GM19455 (cell line): ENCODE measurements around the gene ALDH1A1.
"Not testable (repeated sequence)": the region's sequence is repeated elsewhere in the genome, so short reads cannot be mapped to it uniquely, and the experiment has no call there.

ENCODE experiments used
- ATAC-seq: cut with Tn5 transposase; IDR thresholded peaks from one replicate; pipeline ENCODE4 v1.9.1; 2021; ENCODE audit not compliant: unreplicated experiment

The ALDH1A1 gene

DNA sequence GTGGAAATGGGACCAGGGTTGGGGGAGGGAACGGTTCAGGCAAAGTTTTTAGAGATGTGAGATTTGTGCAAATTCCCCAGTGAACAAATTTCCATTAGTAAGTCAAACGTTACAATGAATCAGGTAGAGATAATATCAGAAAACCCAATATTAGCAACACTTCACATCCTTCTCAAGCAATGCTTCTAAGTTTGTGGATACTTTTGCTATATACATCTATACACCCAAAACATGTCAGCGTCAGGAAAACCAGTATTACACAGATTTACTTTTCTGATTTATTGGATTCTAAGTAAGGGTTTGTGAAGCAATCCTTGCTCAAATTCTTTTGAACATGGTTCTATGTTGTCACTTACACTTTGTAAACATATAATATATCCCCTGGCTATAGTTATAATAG lies 6.5 kb downstream of the ALDH1A1 start:
- ATAC-seq = no peak

DNA sequence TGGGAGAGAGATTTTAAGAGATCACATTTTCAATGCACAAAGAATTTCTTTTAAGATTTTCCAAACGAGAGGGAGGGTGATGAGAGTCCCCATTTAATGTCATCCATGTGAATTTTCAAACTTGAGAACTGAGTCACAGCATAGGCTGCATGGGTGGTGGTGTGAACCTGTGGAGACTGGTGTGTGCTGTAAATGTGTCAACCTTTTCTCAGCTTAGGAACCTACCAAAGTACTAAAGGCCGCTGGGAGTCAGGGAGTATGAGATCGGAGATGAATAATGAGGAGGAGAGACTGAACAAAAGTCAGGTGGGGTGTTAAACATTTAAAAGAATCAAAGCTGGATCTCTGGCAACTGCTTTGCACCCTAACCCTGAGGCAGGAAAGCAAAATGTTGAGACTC lies 7.5 kb downstream of the ALDH1A1 start:
- ATAC-seq = no peak

DNA sequence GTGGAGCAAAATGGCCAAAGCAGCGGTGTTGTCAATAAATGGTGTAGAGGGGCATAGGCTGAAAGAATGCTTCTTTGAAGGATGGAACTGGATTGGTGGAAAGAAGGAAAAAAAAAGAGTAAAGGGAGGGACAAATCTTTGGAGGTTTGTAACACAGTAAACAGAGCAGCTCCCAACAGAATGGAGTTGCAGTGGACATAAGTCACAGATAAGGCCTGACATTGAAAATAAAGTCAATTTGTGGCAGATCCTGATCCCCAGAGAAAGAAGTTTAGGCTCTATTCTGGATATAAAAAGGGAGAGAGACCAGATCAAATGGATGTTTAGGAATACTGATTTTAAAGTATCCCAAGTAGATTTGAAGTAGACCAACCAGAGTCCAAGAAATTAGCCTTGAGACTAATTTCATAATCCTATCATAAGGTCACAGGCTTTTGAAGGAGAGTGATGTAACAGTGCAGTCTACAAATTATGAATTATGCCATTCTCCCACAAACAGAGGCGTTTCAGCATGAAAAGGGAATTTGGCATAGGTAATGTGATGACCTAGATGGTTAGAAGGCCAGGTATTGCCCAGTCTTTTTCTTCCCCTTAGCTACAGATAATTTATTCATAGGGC lies 8.9 kb downstream of the ALDH1A1 start:
- ATAC-seq = no peak

GRCh38 chr9:72942451-72942850 lies 10.4 kb downstream of the ALDH1A1 start:
- no peak for ATAC-seq

- not testable (repeated sequence) for ATAC-seq
Observed at GRCh38 chr9:72939581-72939980, 13.3 kb downstream of the ALDH1A1 start.

- ATAC-seq = no peak
Observed at GRCh38 chr9:72937545-72937944, 15.3 kb downstream of the ALDH1A1 start.

DNA sequence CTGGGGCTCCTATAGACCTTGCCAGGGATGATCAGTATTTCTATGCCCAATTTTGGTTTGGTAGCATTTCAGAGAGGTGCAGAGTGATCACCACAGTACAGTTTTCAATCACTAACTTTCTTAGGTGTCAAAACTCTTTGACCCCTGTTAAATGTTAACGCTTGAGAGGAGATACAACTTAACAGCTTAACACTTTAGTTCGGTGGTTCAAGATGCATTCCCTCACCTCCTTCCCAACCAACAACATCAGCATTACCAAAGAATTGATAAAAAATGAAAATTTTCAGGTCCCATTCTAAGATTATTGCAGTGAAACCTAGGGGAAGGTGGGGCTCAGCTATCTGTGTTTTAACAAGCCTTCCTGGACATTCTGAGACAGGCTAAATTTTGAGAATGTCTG lies 16.2 kb downstream of the ALDH1A1 start:
- ATAC-seq = no peak

DNA sequence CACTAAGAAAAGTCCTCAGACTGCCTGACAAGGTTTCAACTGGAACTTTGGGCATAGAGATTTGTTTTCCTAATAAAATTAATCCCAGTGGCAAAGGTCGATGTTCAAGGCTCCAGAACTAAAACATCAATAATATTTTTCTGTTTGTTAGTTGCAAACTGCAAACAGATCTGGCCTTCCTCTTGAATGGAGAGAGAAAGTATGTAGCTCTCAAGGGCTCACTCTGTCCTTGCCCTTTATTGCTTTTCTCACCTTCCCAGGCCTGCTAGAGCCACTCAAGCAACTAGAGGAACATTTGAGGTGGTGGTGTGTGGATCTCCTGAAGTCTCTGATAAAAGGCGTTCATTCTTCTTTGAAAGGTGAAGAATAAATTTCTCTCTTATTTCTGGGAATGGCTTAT lies 16.6 kb downstream of the ALDH1A1 start:
- no peak for ATAC-seq

- no peak for ATAC-seq
Observed at GRCh38 chr9:72935595-72935994, 17.3 kb downstream of the ALDH1A1 start.

GRCh38 chr9:72933730-72934665 lies 18.9 kb downstream of the ALDH1A1 start:
- ATAC-seq = no peak

DNA sequence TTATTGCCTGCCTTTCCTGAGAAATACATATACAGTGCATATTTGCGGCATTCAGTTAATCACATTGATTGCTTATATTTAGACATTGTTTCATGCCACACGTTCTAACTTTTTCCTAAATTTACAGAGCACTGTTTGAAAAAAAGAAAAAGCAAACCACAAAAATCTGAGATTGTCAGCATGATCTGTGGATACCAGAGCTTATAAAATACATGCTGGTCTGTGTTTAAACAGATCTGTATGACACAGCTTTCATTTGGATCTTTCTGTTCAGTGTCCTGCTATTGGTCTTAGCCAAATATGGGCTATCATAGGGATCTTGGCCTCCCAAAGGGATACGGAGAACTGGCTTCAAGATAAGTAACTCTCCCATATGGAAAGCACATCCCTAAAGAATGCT lies 20.2 kb downstream of the ALDH1A1 start:
- ATAC-seq = no peak

- ATAC-seq = no peak
Observed at GRCh38 chr9:72931897-72932296, 21.0 kb downstream of the ALDH1A1 start.

DNA sequence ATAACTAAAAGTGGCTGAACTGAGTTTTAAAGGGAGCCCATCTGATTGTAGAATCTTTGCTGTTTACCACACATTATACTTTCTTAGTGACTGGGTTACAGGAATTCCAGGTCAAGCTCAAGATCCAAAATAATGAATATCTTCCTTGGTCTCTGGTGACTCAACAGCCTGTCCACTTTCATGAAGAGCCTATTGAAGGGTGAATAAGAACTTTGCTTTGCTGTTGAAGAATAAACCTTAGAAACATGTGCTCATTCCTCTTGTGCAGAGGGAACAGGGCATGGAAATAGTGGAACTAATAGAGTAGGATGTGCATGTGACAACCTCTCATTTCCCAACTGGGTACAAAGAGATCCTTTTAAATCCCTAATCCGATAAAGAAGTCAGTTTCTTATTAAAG lies 21.4 kb downstream of the ALDH1A1 start:
- ATAC-seq = no peak

- no peak for ATAC-seq
Observed at GRCh38 chr9:72930828-72931227, 22.0 kb downstream of the ALDH1A1 start.

DNA sequence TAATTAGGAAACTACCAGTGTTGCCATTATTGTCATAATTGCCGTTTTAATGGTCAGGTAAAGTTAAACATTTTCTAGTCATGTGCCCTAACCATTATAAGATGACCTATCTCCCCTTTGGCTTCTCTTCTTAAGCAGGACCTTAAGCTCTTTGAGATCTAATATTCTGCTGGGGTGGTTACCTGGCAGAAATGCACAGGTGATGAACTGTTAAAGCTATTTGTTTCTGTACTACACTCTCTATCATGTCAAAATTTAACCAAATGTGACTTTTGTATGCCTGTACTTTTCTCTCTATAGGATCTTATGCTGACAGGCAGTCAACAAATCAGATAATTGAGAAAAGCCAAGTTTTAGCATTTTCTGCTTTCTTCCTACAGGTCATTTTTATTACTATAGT lies 23.3 kb downstream of the ALDH1A1 start:
- ATAC-seq = no peak

GRCh38 chr9:72928042-72928507 lies 24.8 kb downstream of the ALDH1A1 start:
- ATAC-seq = no peak

DNA sequence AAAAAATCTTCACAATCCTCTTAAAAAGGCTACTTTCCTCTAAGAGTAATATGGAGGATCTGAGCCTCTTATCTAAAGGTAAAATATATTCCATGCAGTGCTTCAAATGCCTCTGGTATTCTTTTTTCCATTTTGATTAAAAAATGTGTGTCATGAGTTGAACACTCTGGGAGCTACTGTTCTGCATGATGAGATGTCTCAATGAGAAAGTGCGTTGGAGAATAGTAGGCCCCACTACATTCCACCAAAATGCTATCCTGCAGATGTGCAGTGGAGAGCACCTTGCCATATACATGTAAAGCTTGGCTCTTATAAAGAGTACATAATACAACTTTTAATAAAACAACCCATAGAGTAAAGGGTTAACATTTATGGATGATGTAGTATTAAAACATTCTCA lies 26.3 kb downstream of the ALDH1A1 start:
- no peak for ATAC-seq

DNA sequence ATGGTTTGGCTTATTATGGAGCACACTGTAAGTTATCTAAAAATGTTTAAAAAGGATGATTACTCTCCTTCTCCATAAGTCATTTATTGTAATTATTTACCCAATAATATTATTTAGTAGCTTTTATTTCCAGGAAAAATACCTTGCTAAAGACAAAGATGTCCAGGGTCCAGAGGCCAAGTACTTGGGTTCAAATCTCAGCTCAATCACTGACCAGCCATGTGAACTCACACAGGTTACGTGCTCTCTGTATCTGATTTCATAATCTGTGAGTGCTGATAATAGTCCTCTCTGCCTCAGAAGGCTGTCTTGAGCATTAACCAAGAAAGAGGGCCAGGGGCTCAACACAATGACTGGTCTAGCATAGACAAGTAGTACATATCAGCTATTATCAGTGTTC lies 27.0 kb downstream of the ALDH1A1 start:
- ATAC-seq = no peak

- ATAC-seq = no peak
Observed at GRCh38 chr9:72925126-72925789, 27.6 kb downstream of the ALDH1A1 start.

DNA sequence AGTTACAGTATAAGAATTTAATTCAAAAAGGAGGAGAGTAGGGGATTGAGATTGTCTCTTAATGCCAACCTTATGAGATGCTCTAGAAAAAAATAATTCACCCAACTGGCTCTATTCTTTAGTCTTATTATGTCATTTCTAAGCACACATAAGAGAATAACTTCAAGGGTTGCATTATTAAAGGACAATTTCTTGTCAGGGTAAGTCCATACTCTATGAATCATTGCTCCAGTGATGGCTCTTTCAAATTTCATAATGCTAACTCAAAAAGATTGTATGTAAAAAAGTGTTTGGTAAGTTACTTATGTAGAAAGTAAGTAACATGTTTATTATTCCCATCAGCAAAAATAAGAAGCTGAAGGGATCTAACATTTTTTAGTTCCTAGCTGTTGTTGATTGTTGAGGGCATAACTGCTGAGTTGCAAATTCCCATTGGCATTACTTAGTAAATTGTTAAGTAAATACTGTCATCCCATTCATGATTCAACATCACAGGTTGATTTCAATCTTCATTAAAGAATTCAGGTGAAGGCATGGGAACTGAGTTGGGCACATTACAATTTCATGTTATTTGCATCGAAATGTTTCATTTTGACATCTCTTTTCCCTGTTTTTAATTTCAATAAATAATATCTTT lies 28.6 kb downstream of the ALDH1A1 start:
- no peak for ATAC-seq

DNA sequence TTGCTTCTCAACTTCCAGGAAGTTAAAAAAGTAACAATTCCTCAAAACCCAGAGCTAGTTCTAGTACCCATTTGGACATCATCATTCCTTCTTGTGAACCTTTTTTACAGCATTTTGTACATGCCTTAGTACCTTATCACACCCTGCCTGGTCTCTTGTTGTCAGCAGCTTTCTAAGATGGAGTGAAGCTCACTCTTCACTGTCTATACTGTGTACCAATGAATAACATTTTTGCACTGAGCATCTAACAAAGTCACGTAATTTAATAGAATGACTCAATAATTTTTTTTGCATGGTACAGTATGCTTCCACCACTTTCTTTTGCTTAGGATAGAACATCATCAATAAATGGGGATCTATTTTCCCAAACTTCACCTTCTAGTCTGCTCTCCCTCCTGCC lies 29.8 kb downstream of the ALDH1A1 start:
- no peak for ATAC-seq
